Calu3 (cell line): ENCODE data around the gene RNF19B. TPM values are rescaled to one million over a fixed set of nuclear protein-coding genes. Genes with fewer than 3 reads are reported as not detected.

Source experiments
- BruUV-seq: library from RNA; stranded (reverse); fragments of 400-500 nt; replicated peaks from 2 replicates; lab custom pipeline; 2021; lab: Mats Ljungman, UMichigan
- CTCF ChIA-PET: fragments of 300-600 bp; sonication (Branson Sonifier 250); formaldehyde crosslinking; loops from one replicate; lab custom pipeline; 2022; ENCODE audit warnings: antibody characterized with exemption; lab: Charles Lee
- DNase-seq: peaks from one replicate; pipeline ENCODE4 v3.0.0; 2022
- H3K27ac Mint-ChIP-seq: one replicate; pipeline ENCODE4 v1.8.0; 2022; ENCODE audit warnings: mixed read lengths; ENCODE audit not compliant: unreplicated experiment
- H3K27me3 Mint-ChIP-seq: one replicate; pipeline ENCODE4 v1.8.0; 2022; ENCODE audit warnings: mixed read lengths; ENCODE audit not compliant: unreplicated experiment
- H3K36me3 Mint-ChIP-seq: one replicate; pipeline ENCODE4 v1.8.0; 2022; ENCODE audit warnings: mild to moderate bottlenecking, moderate library complexity, mixed read lengths; ENCODE audit not compliant: insufficient read depth, unreplicated experiment
- H3K4me1 Mint-ChIP-seq: one replicate; pipeline ENCODE4 v1.8.0; 2022; ENCODE audit warnings: mild to moderate bottlenecking, low read depth, mixed read lengths; ENCODE audit not compliant: unreplicated experiment
- H3K4me3 Mint-ChIP-seq: one replicate; pipeline ENCODE4 v1.8.0; 2022; ENCODE audit warnings: mild to moderate bottlenecking, low read depth, moderate library complexity, mixed read lengths; ENCODE audit not compliant: unreplicated experiment
- H3K9me3 Mint-ChIP-seq: one replicate; pipeline ENCODE4 v1.8.0; 2022; ENCODE audit warnings: low read depth, mixed read lengths; ENCODE audit not compliant: unreplicated experiment
- CTCF ChIP-seq: fragments of 200-600 bp; IDR thresholded peaks from one replicate; pipeline ENCODE4 v1.8.0; 2022; ENCODE audit warnings: antibody characterized with exemption; ENCODE audit not compliant: unreplicated experiment
- intact Hi-C: fragments of 100-400 bp; cut with micrococcal nuclease; formaldehyde crosslinking; loops from one replicate; pipeline ENCODE4 v1.10.0; 2022; ENCODE audit not compliant: unreplicated experiment
- total RNA-seq: library from RNA; stranded (reverse); gene quantifications from 2 replicates; pipeline ENCODE4 v1.2.3, GENCODE V29; 2022

The RNF19B gene
- total RNA-seq, 1 experiment from 2014 or later, result 21.5 TPM

- CTCF ChIA-PET, result interaction anchor here (0.6 kb wide), 1 partner anchor 381 kb away, joined by 3 read pairs; no protein-coding TSS in a partner anchor
- no peak for DNase-seq
- Mint-ChIP-seq H3K9me3 (no peaks in the 10 kb centered on the region), H3K36me3 (peaks cover 22% of the 10 kb centered on the region), H3K27me3 (no peaks in the 10 kb centered on the region), H3K4me1 (peaks cover 11% of the 10 kb centered on the region), H3K27ac (peak overlapping the region; percentile 79), H3K4me3 (peak overlapping the region; percentile 81)
- intact Hi-C loops, result no loop called here
- TF ChIP-seq CTCF, result no peak
- BruUV-seq, result no TSS peak
Measured at GRCh38 chr1:32901823-32902534, 62.6 kb downstream of the RNF19B start.

GRCh38 chr1:32900956-32901822, 63.4 kb downstream of the RNF19B start, which contains the start of gene TMEM54:
TMEM54 (minus strand) TSS chr1:32901389; CDS start chr1:32901238, 151 bp downstream.
- no peaks in the 10 kb centered on the region for H3K27me3 Mint-ChIP-seq
- no peak for TF ChIP-seq CTCF
- intact Hi-C loops, result no loop called here
- H3K27ac Mint-ChIP-seq, result peak within 1 kb of the TSS; percentile 79
- peaks cover 26% of the 10 kb centered on the region for H3K36me3 Mint-ChIP-seq
- peak within 1 kb of the TSS; percentile 81 for H3K4me3 Mint-ChIP-seq
- DNase-seq, result peak; percentile 87
- TSS peak; percentile 63 for BruUV-seq
- H3K4me1 Mint-ChIP-seq, result peaks cover 17% of the 10 kb centered on the region
- CTCF ChIA-PET, result interaction anchor here (0.6 kb wide), 1 partner anchor 380 kb away, joined by 3 read pairs; no protein-coding TSS in a partner anchor
- no peaks in the 10 kb centered on the region for H3K9me3 Mint-ChIP-seq

- no peaks in the 10 kb centered on the region for H3K27me3 Mint-ChIP-seq
- intact Hi-C loops, result no loop called here
- TF ChIP-seq CTCF, result no peak
- no peak for DNase-seq
- peaks cover 17% of the 10 kb centered on the region for H3K4me1 Mint-ChIP-seq
- peak overlapping the region; percentile 81 for H3K4me3 Mint-ChIP-seq
- no peak overlapping the region for H3K27ac Mint-ChIP-seq
- CTCF ChIA-PET, result no interaction called here
- no peaks in the 10 kb centered on the region for H3K9me3 Mint-ChIP-seq
- BruUV-seq, result no TSS peak
- peaks cover 28% of the 10 kb centered on the region for H3K36me3 Mint-ChIP-seq
Measured at GRCh38 chr1:32900371-32900955, 64.1 kb downstream of the RNF19B start.

- no TSS peak for BruUV-seq
Measured at GRCh38 chr1:32899586-32900296, 64.9 kb downstream of the RNF19B start.

More at GRCh38 chr1:32899586-32900296, 64.9 kb downstream of the RNF19B start:
- Mint-ChIP-seq H3K9me3 (no peaks in the 10 kb centered on the region), H3K4me1 (peaks cover 14% of the 10 kb centered on the region), H3K27me3 (no peaks in the 10 kb centered on the region), H3K36me3 (peaks cover 33% of the 10 kb centered on the region), H3K27ac (no peak overlapping the region), H3K4me3 (peak overlapping the region; percentile 81)
- no peak for TF ChIP-seq CTCF
- DNase-seq, result no peak
- CTCF ChIA-PET, result interaction anchor here (0.6 kb wide), 1 partner anchor 379 kb away, joined by 3 read pairs; no protein-coding TSS in a partner anchor
- intact Hi-C loops, result no loop called here
